ENCODE data around the gene CDKAL1. TPM values are rescaled to one million over a fixed set of nuclear protein-coding genes. Genes with fewer than 3 reads are reported as not detected.

The CDKAL1 gene
- total RNA-seq, 1 experiment from 2014 or later: 16.1 TPM

DNA sequence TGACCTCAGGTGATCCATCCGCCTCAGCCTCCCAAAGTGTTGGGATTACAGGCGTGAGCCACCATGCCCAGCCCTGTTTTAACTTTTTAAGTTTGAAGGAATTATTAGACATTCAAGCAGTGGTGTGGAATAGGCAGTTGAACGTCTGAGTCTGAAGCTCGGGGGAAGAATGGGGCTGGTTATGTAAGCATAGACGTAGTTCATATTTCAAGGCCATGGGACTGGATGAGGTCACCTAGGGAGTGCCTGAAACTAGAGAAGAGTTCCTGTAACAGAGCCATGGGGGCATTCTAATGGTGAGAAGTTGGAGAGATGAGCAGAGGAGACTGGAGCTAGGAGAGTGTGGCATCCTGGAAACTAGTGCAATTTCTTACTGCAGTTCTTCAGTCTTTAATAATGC is 6.4 kb downstream of the CDKAL1 start:
- H3K79me2 ChIP-seq (ENCODE audit: low read depth): peaks cover 18% of the 10 kb centered on the region
- peaks cover 13% of the 10 kb centered on the region; the same call in 1 of the 2 replicates for H3K36me3 ChIP-seq (ENCODE audit: low read depth)
- no peaks in the 10 kb centered on the region for H4K20me1 ChIP-seq (ENCODE audit: insufficient read depth)
- H2AFZ ChIP-seq: no peak overlapping the region
- no peak overlapping the region for H3K4me2 ChIP-seq
- peaks cover 16% of the 10 kb centered on the region for H3K4me1 ChIP-seq (replicated peaks; ENCODE audit: insufficient read depth)
- no peak for DNase-seq
- POLR2A ChIA-PET (ENCODE audit: unreplicated experiment): no interaction called here
- no peak overlapping the region for H3K4me3 ChIP-seq
- H3K27me3 ChIP-seq (ENCODE audit: insufficient read depth, low read depth): no peaks in the 10 kb centered on the region
- no peak overlapping the region for H3K27ac ChIP-seq
- H3K9me3 ChIP-seq (ENCODE audit: insufficient read depth, low read depth): no peaks in the 10 kb centered on the region
- H3K9me2 ChIP-seq (ENCODE audit: insufficient read depth): no peaks in the 10 kb centered on the region
- TF ChIP-seq EZH2 (IDR thresholded peaks at IDR 0.05; ENCODE audit: low read depth) (no peak), CTCF (conservative IDR thresholded peaks at IDR 0.05) (no peak)
- intact Hi-C loops (cut with micrococcal nuclease; ENCODE audit: unreplicated experiment): no loop called here
- no TSS peak for BruUV-seq (replicated peaks)
- peaks cover 17% of the 10 kb centered on the region; the same call in 1 of the 2 replicates for H3F3A ChIP-seq (ENCODE audit: insufficient read depth, low read depth)
- CTCF ChIA-PET: no interaction called here

DNA sequence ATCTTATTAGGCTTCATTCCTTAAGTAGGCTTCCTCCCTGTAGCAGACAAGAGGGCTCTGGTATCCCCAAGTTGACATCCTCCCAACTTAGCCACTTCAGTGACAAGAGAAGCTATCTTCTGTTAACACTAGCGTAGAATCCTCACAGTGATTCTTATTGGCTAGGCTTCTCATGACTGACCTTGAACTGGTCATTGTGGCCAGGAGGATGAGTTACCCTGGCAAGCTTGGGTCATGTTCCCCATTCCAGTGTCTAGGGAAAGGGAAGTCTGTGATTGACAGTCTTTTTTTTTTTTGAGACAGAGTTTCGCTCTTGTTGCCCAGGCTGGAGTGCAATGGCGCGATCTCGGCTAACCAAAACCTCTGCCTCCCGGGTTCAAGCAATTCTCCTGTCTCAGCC is 7.1 kb downstream of the CDKAL1 start:
- H3K4me3 ChIP-seq: no peak overlapping the region
- intact Hi-C loops (cut with micrococcal nuclease; ENCODE audit: unreplicated experiment): no loop called here
- ChIA-PET POLR2A (ENCODE audit: unreplicated experiment) (no interaction called here), CTCF (no interaction called here)
- H3K36me3 ChIP-seq (ENCODE audit: low read depth): peaks cover 17% of the 10 kb centered on the region; the same call in 1 of the 2 replicates
- no peaks in the 10 kb centered on the region for H3K9me3 ChIP-seq (ENCODE audit: insufficient read depth, low read depth)
- H3K27me3 ChIP-seq (ENCODE audit: insufficient read depth, low read depth): no peaks in the 10 kb centered on the region
- no peak overlapping the region for H3K27ac ChIP-seq
- TF ChIP-seq CTCF (conservative IDR thresholded peaks at IDR 0.05) (no peak), EZH2 (IDR thresholded peaks at IDR 0.05; ENCODE audit: low read depth) (no peak)
- no peak for DNase-seq
- no peaks in the 10 kb centered on the region for H3K9me2 ChIP-seq (ENCODE audit: insufficient read depth)
- H3F3A ChIP-seq (ENCODE audit: insufficient read depth, low read depth): peaks cover 17% of the 10 kb centered on the region; the same call in 1 of the 2 replicates
- H3K79me2 ChIP-seq (ENCODE audit: low read depth): peaks cover 15% of the 10 kb centered on the region
- no peak overlapping the region for H3K4me2 ChIP-seq
- BruUV-seq (replicated peaks): no TSS peak
- no peak overlapping the region for H2AFZ ChIP-seq
- H3K4me1 ChIP-seq (replicated peaks; ENCODE audit: insufficient read depth): peaks cover 16% of the 10 kb centered on the region
- no peaks in the 10 kb centered on the region for H4K20me1 ChIP-seq (ENCODE audit: insufficient read depth)

DNA sequence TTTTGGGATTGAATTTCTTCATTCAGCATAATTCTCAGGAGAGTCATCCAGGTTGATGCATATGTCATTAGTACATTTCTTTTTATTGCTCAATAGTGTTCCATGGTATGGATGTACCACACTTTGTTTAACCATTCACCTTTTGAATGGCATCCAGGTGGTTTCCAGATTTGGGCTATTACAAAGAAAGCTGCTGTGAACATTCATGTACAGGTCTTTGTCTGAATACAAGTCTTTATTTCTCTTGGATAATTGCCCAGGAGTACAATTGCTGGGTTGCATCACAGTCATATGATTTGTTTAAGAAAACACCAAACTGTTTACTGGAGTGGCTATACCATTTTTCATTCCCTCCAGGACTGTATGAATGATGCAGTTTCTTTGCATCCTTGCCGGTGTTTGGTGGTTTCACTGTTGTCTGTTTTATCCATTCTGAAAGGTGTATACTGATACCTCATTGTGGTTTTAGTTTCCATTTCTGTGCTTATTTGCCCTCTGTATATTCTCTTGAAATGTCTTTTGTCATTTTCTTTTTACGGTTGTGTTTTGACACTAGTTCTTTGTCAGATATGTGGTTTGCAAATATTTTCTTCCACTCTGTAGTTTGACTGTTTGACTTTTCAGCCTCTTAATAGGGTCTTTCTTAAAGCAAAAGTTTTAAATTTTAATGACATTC is 8.8 kb downstream of the CDKAL1 start:
- Histone ChIP-seq H3K9me2 (ENCODE audit: insufficient read depth) (no peaks in the 10 kb centered on the region), H3K79me2 (ENCODE audit: low read depth) (peaks cover 15% of the 10 kb centered on the region), H3K4me2 (peak overlapping the region; percentile 38), H3K4me1 (replicated peaks; ENCODE audit: insufficient read depth) (peaks cover 16% of the 10 kb centered on the region), H3K27me3 (ENCODE audit: insufficient read depth, low read depth) (no peaks in the 10 kb centered on the region), H3K4me3 (no peak overlapping the region), H3K36me3 (ENCODE audit: low read depth) (peaks cover 21% of the 10 kb centered on the region; the same call in 1 of the 2 replicates), H3F3A (ENCODE audit: insufficient read depth, low read depth) (peaks cover 21% of the 10 kb centered on the region; the same call in 1 of the 2 replicates), H2AFZ (no peak overlapping the region), H3K9me3 (ENCODE audit: insufficient read depth, low read depth) (no peaks in the 10 kb centered on the region; the same call in 1 of the 2 replicates), H4K20me1 (ENCODE audit: insufficient read depth) (no peaks in the 10 kb centered on the region), H3K27ac (peak overlapping the region; percentile 65)
- CTCF ChIA-PET: no interaction called here
- POLR2A ChIA-PET (ENCODE audit: unreplicated experiment): no interaction called here
- intact Hi-C loops (cut with micrococcal nuclease; ENCODE audit: unreplicated experiment): no loop called here
- no TSS peak for BruUV-seq (replicated peaks)
- peak in 1 of 2 experiments; percentile 90 for DNase-seq
- TF ChIP-seq EZH2 (IDR thresholded peaks at IDR 0.05; ENCODE audit: low read depth) (no peak), CTCF (conservative IDR thresholded peaks at IDR 0.05) (no peak)
